ENCODE measurements around the gene FMN2.

DNA sequence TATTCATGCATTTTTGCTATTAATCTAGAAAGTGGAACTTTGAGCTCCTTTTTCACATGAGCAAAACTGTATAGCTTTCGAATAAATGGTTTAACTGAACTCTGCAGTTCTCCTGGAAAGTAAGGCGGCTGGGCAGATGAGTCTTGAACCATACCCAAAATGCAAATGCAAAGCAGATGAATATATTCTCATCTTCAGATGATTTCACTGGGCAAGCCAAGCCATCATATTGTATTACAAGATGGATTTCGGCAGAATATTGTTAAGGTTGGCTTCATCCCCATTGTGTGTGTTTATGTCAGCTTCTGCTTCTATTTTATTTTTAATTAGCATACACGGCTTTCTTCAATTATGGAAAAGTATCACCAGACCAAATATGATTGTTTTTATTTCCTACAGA lies 310.6 kb downstream of the FMN2 start:
- TF ChIP-seq, protein P1, sequence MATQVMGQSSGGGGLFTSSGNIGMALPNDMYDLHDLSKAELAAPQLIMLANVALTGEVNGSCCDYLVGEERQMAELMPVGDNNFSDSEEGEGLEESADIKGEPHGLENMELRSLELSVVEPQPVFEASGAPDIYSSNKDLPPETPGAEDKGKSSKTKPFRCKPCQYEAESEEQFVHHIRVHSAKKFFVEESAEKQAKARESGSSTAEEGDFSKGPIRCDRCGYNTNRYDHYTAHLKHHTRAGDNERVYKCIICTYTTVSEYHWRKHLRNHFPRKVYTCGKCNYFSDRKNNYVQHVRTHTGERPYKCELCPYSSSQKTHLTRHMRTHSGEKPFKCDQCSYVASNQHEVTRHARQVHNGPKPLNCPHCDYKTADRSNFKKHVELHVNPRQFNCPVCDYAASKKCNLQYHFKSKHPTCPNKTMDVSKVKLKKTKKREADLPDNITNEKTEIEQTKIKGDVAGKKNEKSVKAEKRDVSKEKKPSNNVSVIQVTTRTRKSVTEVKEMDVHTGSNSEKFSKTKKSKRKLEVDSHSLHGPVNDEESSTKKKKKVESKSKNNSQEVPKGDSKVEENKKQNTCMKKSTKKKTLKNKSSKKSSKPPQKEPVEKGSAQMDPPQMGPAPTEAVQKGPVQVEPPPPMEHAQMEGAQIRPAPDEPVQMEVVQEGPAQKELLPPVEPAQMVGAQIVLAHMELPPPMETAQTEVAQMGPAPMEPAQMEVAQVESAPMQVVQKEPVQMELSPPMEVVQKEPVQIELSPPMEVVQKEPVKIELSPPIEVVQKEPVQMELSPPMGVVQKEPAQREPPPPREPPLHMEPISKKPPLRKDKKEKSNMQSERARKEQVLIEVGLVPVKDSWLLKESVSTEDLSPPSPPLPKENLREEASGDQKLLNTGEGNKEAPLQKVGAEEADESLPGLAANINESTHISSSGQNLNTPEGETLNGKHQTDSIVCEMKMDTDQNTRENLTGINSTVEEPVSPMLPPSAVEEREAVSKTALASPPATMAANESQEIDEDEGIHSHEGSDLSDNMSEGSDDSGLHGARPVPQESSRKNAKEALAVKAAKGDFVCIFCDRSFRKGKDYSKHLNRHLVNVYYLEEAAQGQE (IDR thresholded peaks at IDR 0.05) = no peak
- no peak for TF ChIP-seq SMC3 (IDR thresholded peaks at IDR 0.05)
- no peak for TF ChIP-seq ESRRA (IDR thresholded peaks at IDR 0.05; ENCODE audit: borderline replicate concordance, low read length)
- no peak for TF ChIP-seq JUNB (IDR thresholded peaks at IDR 0.05)
- TF ChIP-seq MAFK (IDR thresholded peaks at IDR 0.05; ENCODE audit: partially characterized antibody) = no peak
- no peak for TF ChIP-seq POLR2A (IDR thresholded peaks at IDR 0.05; ENCODE audit: low read length)
- TF ChIP-seq CBX2 (IDR thresholded peaks at IDR 0.05; ENCODE audit: borderline replicate concordance, low read depth) = no peak
- no peak for TF ChIP-seq FOSL2 (IDR thresholded peaks at IDR 0.05)
- no peak for TF ChIP-seq FOSL2 (CRISPR knock-in tag; IDR thresholded peaks at IDR 0.05)
- TF ChIP-seq, protein P2, sequence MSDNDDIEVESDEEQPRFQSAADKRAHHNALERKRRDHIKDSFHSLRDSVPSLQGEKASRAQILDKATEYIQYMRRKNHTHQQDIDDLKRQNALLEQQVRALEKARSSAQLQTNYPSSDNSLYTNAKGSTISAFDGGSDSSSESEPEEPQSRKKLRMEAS (IDR thresholded peaks at IDR 0.05) = no peak
- TF ChIP-seq, protein P3, sequence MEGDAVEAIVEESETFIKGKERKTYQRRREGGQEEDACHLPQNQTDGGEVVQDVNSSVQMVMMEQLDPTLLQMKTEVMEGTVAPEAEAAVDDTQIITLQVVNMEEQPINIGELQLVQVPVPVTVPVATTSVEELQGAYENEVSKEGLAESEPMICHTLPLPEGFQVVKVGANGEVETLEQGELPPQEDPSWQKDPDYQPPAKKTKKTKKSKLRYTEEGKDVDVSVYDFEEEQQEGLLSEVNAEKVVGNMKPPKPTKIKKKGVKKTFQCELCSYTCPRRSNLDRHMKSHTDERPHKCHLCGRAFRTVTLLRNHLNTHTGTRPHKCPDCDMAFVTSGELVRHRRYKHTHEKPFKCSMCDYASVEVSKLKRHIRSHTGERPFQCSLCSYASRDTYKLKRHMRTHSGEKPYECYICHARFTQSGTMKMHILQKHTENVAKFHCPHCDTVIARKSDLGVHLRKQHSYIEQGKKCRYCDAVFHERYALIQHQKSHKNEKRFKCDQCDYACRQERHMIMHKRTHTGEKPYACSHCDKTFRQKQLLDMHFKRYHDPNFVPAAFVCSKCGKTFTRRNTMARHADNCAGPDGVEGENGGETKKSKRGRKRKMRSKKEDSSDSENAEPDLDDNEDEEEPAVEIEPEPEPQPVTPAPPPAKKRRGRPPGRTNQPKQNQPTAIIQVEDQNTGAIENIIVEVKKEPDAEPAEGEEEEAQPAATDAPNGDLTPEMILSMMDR (IDR thresholded peaks at IDR 0.05) = no peak
